Measurements from ENCODE around the gene BPIFB1. TPM values are rescaled to one million over a fixed set of nuclear protein-coding genes. Genes with fewer than 3 reads are reported as not detected.

The BPIFB1 gene
- total and polyA plus RNA-seq, 9 of the 15 experiments (the other 6 are each of a cell fraction or from before 2014, with no cell fraction given), result not detected

GRCh38 chr20:33339515-33340058, 56.6 kb downstream of the BPIFB1 start (continued):
- TF ChIP-seq DACH1 (IDR thresholded peaks at IDR 0.05; ENCODE audit: partially characterized antibody) (peak; percentile 43), TAL1 (IDR thresholded peaks at IDR 0.05) (peak; percentile 88), SIN3A (IDR thresholded peaks at IDR 0.05; ENCODE audit: borderline replicate concordance in 2 of 2, control insufficient read depth in 1 of 2, low read depth in 2 of 2, low read length in 2 of 2) (no peak), ZNF766 (CRISPR knock-in tag; conservative IDR thresholded peaks at IDR 0.05) (0 out of 2 replicates have a peak, but pooled peaks have one; percentile 54), CC2D1A (IDR thresholded peaks at IDR 0.05) (peak; percentile 67; the same call in 1 of the 2 replicates), NFE2 (IDR thresholded peaks at IDR 0.05; ENCODE audit: low read depth) (no peak), SRSF9 (IDR thresholded peaks at IDR 0.05; ENCODE audit: borderline replicate concordance, low read depth, low read length) (no peak), CTBP1 (IDR thresholded peaks at IDR 0.05; ENCODE audit: borderline replicate concordance) (peak; percentile 71; the same call in 1 of the 2 replicates), TCF15 (CRISPR knock-in tag; IDR thresholded peaks at IDR 0.05) (no peak), NCOR1 (IDR thresholded peaks at IDR 0.05) (peak; percentile 92), TRIM24 (IDR thresholded peaks at IDR 0.05) (peak; percentile 60 to 85), TCF7L2 (IDR thresholded peaks at IDR 0.05; ENCODE audit: low read depth, low read length) (no peak), RUNX1 (IDR thresholded peaks at IDR 0.05; ENCODE audit: low read depth) (no peak), TFAP4 (CRISPR knock-in tag; IDR thresholded peaks at IDR 0.05; ENCODE audit: borderline replicate concordance) (peak; percentile 90; the same call in 1 of the 2 replicates), MYNN (IDR thresholded peaks at IDR 0.05) (peak; percentile 69; the same call in 1 of the 2 replicates), MYNN (CRISPR knock-in tag; IDR thresholded peaks at IDR 0.05) (no peak), YY1 (IDR thresholded peaks at IDR 0.05; ENCODE audit: borderline replicate concordance in 1 of 3, control insufficient read depth in 1 of 3, extremely low read depth in 1 of 3, insufficient read depth in 3 of 3, insufficient read length in 1 of 3, insufficient replicate concordance in 2 of 3, low read depth in 1 of 3, low read length in 2 of 3) (peak in 1 of 3 experiments; percentile 77), BCOR (IDR thresholded peaks at IDR 0.05) (peak; percentile 30; the same call in 1 of the 2 replicates), NCOA2 (IDR thresholded peaks at IDR 0.05; ENCODE audit: partially characterized antibody in 2 of 2) (peak in 1 of 2 experiments; percentile 75), ZNF146 (CRISPR knock-in tag; IDR thresholded peaks at IDR 0.05; ENCODE audit: unreplicated experiment) (no peak), BRD9 (IDR thresholded peaks at IDR 0.05; ENCODE audit: low read depth, partially characterized antibody) (no peak), ZFP36 (IDR thresholded peaks at IDR 0.05; ENCODE audit: low read depth, low read length, partially characterized antibody) (peak; percentile 85), GABPA (tag; conservative IDR thresholded peaks at IDR 0.05; ENCODE audit: low read depth) (peak; percentile 66), MTA3 (IDR thresholded peaks at IDR 0.05; ENCODE audit: borderline replicate concordance) (peak; percentile 70; the same call in 1 of the 2 replicates), STAT5A (IDR thresholded peaks at IDR 0.05; ENCODE audit: borderline replicate concordance, low read length) (peak; percentile 72; the same call in 1 of the 2 replicates), CREM (IDR thresholded peaks at IDR 0.05; ENCODE audit: low read depth) (peak; percentile 84), NRF1 (conservative IDR thresholded peaks at IDR 0.05 in 1 of 2, IDR thresholded peaks at IDR 0.05 in 1 of 2) (0 out of 4 replicates have a peak, but pooled peaks of 1 of the 2 experiments have one; percentile 8), HIVEP1 (CRISPR knock-in tag; IDR thresholded peaks at IDR 0.05) (no peak), FOXA3 (CRISPR knock-in tag; conservative IDR thresholded peaks at IDR 0.05 in 1 of 2, IDR thresholded peaks at IDR 0.05 in 1 of 2) (no peak), NR2C1 (IDR thresholded peaks at IDR 0.05) (peak; percentile 61; the same call in 1 of the 2 replicates), NR2C1 (tag; IDR thresholded peaks at IDR 0.05) (peak; percentile 47)

Data from K562 (cell line).